Heart left ventricle (tissue), 13 donors: ENCODE results near the gene MET.
"Not testable (repeated sequence)": the region's sequence is repeated elsewhere in the genome, so short reads cannot be mapped to it uniquely, and the experiment has no call there.

Source experiments
- POLR2A ChIP-seq, 2 donors: fragments of 450-650 bp; IDR thresholded peaks; one replicate each; pipeline ENCODE4 v1.6.1; 2017; ENCODE audit warnings: antibody characterized with exemption in 2 of 2, mild to moderate bottlenecking in 2 of 2, moderate library complexity in 2 of 2
- TF ChIP-seq, protein P1 (sequence below), 12 donors: fragments of 200-600 bp; sonication (generic) in 4 of 12; IDR thresholded peaks; one replicate each; pipeline versions ENCODE4 v1.5.0 to v1.8.0; 2018 to 2022; ENCODE audit warnings: antibody characterized with exemption in 12 of 12, mild to moderate bottlenecking in 5 of 12
- donor health status: ischemic (EF 13 %, LVEDD 7.1; RV severe dilation, severe dysfunction).
- donor health status: DM: no; HTN: yes; CAD: no.
- donor health status: DM: no; HTN: no; CAD: no.
- donor health status: ischemic (EF 25% LVEDD 6.9; RV normal size, moderate dysfunction).
- donor health status: ischemic (EF 25% LVEDD 5.7; RV mildly dilated, moderate dysfunction).
- donor health status: ischemic (EF 35%, LVEDD 5.7; RV mildly dilated, moderate dysfunction).
- donor health status: nonischemic (EF 11% LVEDD 7.7; RV severe dilation, severe dysfunction).
- donor health status: DM: yes; HTN: yes; CAD: no.
- donor health status: PGD.
- donor health status: ischemic (EF 29% LVEDD 5.4; RV normal size, mild dysfunction).
- donor health status: nonischemic (EF 23%, LVEDD 6.1; RV moderate dilation, normal function).

DNA sequence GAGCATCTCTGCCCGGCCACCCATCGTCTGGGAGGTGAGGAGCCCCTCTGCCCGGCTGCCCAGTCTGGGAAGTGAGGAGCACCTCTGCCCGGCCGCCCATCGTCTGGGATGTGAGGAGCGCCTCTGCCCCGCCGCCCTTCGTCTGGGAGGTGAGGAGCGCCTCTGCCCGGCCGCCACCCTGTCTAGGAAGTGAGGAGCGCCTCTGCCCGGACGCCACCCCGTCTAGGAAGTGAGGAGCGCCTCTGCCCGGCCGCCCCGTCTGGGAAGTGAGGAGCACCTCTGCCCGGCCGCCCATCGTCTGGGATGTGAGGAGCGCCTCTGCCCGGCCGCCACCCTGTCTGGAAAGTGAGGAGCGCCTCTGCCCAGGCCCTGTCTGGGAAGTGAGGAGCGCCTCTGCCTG lies 33.4 kb upstream of the MET start:
- not testable (repeated sequence) for TF ChIP-seq POLR2A (IDR thresholded peaks at IDR 0.05)
- TF ChIP-seq, protein P1, sequence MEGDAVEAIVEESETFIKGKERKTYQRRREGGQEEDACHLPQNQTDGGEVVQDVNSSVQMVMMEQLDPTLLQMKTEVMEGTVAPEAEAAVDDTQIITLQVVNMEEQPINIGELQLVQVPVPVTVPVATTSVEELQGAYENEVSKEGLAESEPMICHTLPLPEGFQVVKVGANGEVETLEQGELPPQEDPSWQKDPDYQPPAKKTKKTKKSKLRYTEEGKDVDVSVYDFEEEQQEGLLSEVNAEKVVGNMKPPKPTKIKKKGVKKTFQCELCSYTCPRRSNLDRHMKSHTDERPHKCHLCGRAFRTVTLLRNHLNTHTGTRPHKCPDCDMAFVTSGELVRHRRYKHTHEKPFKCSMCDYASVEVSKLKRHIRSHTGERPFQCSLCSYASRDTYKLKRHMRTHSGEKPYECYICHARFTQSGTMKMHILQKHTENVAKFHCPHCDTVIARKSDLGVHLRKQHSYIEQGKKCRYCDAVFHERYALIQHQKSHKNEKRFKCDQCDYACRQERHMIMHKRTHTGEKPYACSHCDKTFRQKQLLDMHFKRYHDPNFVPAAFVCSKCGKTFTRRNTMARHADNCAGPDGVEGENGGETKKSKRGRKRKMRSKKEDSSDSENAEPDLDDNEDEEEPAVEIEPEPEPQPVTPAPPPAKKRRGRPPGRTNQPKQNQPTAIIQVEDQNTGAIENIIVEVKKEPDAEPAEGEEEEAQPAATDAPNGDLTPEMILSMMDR (IDR thresholded peaks at IDR 0.05): not testable (repeated sequence)
